ENCODE measurements around the gene CNKSR3.

Gene CNKSR3

GRCh38 chr6:154440022-154440421 is 70.5 kb downstream of the CNKSR3 start:
- Histone ChIP-seq H3K4me3 (ENCODE audit: low read depth, low read length) (no peak overlapping the region), H3K27me3 (ENCODE audit: control insufficient read depth, insufficient read depth, low read length) (no peaks in the 10 kb centered on the region), H3K36me3 (ENCODE audit: control insufficient read depth, insufficient read depth, low read length) (no peaks in the 10 kb centered on the region), H3K9me3 (ENCODE audit: control insufficient read depth, insufficient read depth, low read length) (no peaks in the 10 kb centered on the region), H3K9ac (ENCODE audit: low read depth, low read length) (no peak overlapping the region), H3K4me1 (ENCODE audit: control insufficient read depth, insufficient read depth, low read length) (no peaks in the 10 kb centered on the region)

DNA sequence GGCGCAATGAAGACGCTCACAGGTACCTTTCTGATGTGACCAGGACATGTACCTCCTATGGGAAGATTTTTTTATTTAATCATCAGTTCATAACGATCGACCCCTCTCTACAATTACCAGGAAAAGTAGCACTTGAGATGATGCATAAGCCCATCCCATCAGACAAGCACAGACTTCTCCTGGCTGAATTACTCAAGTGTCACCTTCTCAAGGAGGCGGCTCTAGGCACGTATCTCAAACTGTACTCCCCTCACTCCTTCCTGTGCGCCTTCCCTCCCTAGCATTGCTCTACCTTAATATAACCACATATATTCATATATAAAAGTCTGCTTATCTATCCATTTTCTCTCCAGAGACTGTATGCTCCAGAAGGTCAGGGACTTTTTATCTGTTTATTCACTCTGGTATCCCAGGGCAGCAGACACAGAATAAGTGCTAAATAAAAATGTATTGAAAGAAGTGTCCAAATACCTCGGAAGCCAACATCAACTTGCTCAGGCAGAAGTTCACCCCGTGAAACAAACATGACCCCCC is 71.5 kb downstream of the CNKSR3 start:
- Histone ChIP-seq H3K36me3 (ENCODE audit: control insufficient read depth, insufficient read depth, low read length) (no peaks in the 10 kb centered on the region), H3K27me3 (ENCODE audit: control insufficient read depth, insufficient read depth, low read length) (no peaks in the 10 kb centered on the region), H3K4me1 (ENCODE audit: control insufficient read depth, insufficient read depth, low read length) (peaks cover 3% of the 10 kb centered on the region), H3K9me3 (ENCODE audit: control insufficient read depth, insufficient read depth, low read length) (no peaks in the 10 kb centered on the region), H3K4me3 (ENCODE audit: low read depth, low read length) (no peak overlapping the region), H3K9ac (ENCODE audit: low read depth, low read length) (no peak overlapping the region)

DNA sequence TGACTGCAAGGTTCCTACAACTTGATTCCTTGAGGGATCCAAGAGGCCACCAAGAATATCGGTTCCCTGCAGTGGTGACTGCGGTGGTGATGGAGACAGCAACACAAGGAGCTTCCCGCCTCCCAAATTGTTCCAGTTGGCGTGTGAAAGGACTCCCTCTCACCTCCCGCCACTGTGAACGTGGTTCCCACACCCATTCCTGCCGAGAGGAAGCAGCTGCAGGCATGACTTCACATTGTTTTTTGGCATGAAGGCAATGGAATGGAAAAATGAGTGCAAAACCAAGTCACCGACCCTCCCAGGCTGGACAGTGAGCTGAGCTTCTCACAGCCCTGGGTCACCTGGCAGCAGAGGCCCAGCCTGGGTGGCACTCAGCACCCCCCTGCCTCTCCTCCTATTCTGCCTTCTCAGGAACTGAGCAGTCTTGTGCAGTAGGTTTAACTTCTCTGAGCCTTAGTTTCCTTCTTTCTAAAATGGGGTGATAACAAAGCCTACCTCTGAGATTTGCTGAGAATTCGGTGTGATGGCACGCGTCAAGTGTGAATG is 75.0 kb downstream of the CNKSR3 start:
- H3K9ac ChIP-seq (ENCODE audit: low read depth, low read length), result no peak overlapping the region
- H3K36me3 ChIP-seq (ENCODE audit: control insufficient read depth, insufficient read depth, low read length), result no peaks in the 10 kb centered on the region
- peaks cover 10% of the 10 kb centered on the region for H3K4me1 ChIP-seq (ENCODE audit: control insufficient read depth, insufficient read depth, low read length)
- H3K9me3 ChIP-seq (ENCODE audit: control insufficient read depth, insufficient read depth, low read length), result no peaks in the 10 kb centered on the region
- no peak overlapping the region for H3K4me3 ChIP-seq (ENCODE audit: low read depth, low read length)
- H3K27me3 ChIP-seq (ENCODE audit: control insufficient read depth, insufficient read depth, low read length), result no peaks in the 10 kb centered on the region

DNA sequence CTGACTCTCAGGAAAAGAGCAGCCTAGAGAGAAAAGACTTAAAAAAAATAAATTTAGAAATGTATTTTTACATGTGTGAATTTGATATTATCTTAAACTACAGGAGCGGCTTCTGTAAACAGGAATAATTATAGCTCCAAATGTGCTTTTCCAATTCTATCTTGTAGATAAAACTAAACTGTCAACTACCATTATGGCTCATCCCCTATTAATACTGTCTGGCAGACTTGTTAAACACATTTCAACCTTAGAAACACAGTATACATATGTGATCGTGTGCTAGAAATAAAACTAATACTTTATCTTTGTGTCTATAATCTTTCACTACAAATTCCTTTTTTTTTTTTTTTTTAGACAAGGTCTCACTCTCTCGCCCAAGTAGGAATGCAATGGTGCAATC is 75.8 kb downstream of the CNKSR3 start:
- H3K36me3 ChIP-seq (ENCODE audit: control insufficient read depth, insufficient read depth, low read length), result no peaks in the 10 kb centered on the region
- peaks cover 10% of the 10 kb centered on the region for H3K4me1 ChIP-seq (ENCODE audit: control insufficient read depth, insufficient read depth, low read length)
- H3K4me3 ChIP-seq (ENCODE audit: low read depth, low read length), result no peak overlapping the region
- no peak overlapping the region for H3K9ac ChIP-seq (ENCODE audit: low read depth, low read length)
- H3K27me3 ChIP-seq (ENCODE audit: control insufficient read depth, insufficient read depth, low read length), result no peaks in the 10 kb centered on the region
- no peaks in the 10 kb centered on the region for H3K9me3 ChIP-seq (ENCODE audit: control insufficient read depth, insufficient read depth, low read length)

GRCh38 chr6:154433477-154434241 is 76.8 kb downstream of the CNKSR3 start:
- Histone ChIP-seq H3K4me3 (ENCODE audit: low read depth, low read length) (no peak overlapping the region), H3K27me3 (ENCODE audit: control insufficient read depth, insufficient read depth, low read length) (no peaks in the 10 kb centered on the region), H3K36me3 (ENCODE audit: control insufficient read depth, insufficient read depth, low read length) (no peaks in the 10 kb centered on the region)

GRCh38 chr6:154432533-154433476 is 77.7 kb downstream of the CNKSR3 start:
- H3K27me3 ChIP-seq (ENCODE audit: control insufficient read depth, insufficient read depth, low read length), result no peaks in the 10 kb centered on the region
- peaks cover 10% of the 10 kb centered on the region for H3K4me1 ChIP-seq (ENCODE audit: control insufficient read depth, insufficient read depth, low read length)
- H3K36me3 ChIP-seq (ENCODE audit: control insufficient read depth, insufficient read depth, low read length), result no peaks in the 10 kb centered on the region
- no peak overlapping the region for H3K4me3 ChIP-seq (ENCODE audit: low read depth, low read length)
- H3K9ac ChIP-seq (ENCODE audit: low read depth, low read length), result no peak overlapping the region
- no peaks in the 10 kb centered on the region for H3K9me3 ChIP-seq (ENCODE audit: control insufficient read depth, insufficient read depth, low read length)

More at GRCh38 chr6:154433477-154434241, 76.8 kb downstream of the CNKSR3 start:
- Histone ChIP-seq H3K4me1 (ENCODE audit: control insufficient read depth, insufficient read depth, low read length) (peaks cover 10% of the 10 kb centered on the region), H3K9ac (ENCODE audit: low read depth, low read length) (no peak overlapping the region), H3K9me3 (ENCODE audit: control insufficient read depth, insufficient read depth, low read length) (no peaks in the 10 kb centered on the region)

DNA sequence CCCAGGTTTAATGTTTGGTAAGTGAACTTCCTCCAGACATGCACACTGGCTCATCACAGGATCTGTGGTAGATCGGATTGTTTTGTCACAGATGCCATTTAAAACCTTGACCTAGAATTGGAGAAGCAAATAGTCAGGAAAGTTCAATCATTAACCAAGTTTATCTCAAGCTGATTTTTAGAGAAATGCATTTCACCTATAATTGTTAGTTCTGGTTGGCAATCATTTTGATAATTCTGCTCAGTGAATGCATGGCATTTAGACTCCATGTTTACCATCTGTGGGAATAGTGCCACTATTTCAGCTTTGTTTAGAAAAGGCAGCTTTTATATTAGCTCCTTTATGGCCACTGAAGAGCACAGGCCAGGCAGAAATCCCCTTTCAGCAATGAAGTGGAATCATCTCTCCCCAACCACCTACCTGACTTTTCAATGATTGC is 80.0 kb downstream of the CNKSR3 start:
- H3K4me3 ChIP-seq (ENCODE audit: low read depth, low read length), result no peak overlapping the region

DNA sequence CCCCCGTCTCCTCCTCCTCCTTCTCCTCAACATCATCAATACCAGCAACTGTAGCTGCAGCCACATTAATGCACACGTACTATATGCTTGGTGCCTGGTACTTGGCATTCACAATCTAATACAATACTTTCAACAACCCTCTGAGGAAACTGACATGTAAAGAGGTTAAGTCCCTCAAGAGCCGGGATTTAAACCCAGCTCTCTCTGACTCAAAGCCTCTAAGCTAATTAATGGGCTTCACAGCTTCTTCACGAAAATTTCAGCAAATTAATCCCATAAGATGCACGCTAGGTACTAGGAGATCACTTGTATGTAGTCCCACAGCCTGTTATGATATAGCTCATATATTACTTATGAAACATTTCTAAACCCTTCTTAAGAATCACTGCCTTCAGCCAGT is 80.8 kb downstream of the CNKSR3 start:
- Histone ChIP-seq H3K4me1 (ENCODE audit: control insufficient read depth, insufficient read depth, low read length) (peaks cover 10% of the 10 kb centered on the region), H3K9me3 (ENCODE audit: control insufficient read depth, insufficient read depth, low read length) (no peaks in the 10 kb centered on the region), H3K27me3 (ENCODE audit: control insufficient read depth, insufficient read depth, low read length) (no peaks in the 10 kb centered on the region), H3K9ac (ENCODE audit: low read depth, low read length) (no peak overlapping the region), H3K4me3 (ENCODE audit: low read depth, low read length) (no peak overlapping the region), H3K36me3 (ENCODE audit: control insufficient read depth, insufficient read depth, low read length) (no peaks in the 10 kb centered on the region)

More for the DNA sequence above, 80.0 kb downstream of the CNKSR3 start:
- Histone ChIP-seq H3K4me1 (ENCODE audit: control insufficient read depth, insufficient read depth, low read length) (peaks cover 10% of the 10 kb centered on the region), H3K27me3 (ENCODE audit: control insufficient read depth, insufficient read depth, low read length) (no peaks in the 10 kb centered on the region), H3K9me3 (ENCODE audit: control insufficient read depth, insufficient read depth, low read length) (no peaks in the 10 kb centered on the region), H3K36me3 (ENCODE audit: control insufficient read depth, insufficient read depth, low read length) (no peaks in the 10 kb centered on the region), H3K9ac (ENCODE audit: low read depth, low read length) (no peak overlapping the region)

DNA sequence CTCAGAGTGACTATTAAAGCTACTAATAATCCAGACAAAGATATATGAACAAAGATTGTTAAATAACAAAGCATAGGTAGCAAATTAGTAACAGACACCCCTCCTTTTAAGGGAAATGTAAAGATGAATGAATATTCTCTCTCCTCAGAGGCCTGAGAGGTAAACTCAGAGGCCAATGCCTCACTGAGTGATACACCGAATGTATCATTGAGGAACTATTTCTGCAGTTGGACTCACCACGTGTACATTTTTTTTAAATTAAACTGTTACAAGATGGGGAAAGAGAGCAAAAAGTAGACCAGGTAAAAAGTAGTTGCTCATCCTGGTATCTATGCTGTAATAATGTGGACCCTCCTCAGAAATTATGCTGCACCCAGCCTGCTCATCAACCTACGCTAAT is 81.6 kb downstream of the CNKSR3 start:
- no peak overlapping the region for H3K4me3 ChIP-seq (ENCODE audit: low read depth, low read length)
- no peaks in the 10 kb centered on the region for H3K27me3 ChIP-seq (ENCODE audit: control insufficient read depth, insufficient read depth, low read length)
- H3K36me3 ChIP-seq (ENCODE audit: control insufficient read depth, insufficient read depth, low read length), result no peaks in the 10 kb centered on the region
- H3K9ac ChIP-seq (ENCODE audit: low read depth, low read length), result no peak overlapping the region
- no peaks in the 10 kb centered on the region for H3K9me3 ChIP-seq (ENCODE audit: control insufficient read depth, insufficient read depth, low read length)
- H3K4me1 ChIP-seq (ENCODE audit: control insufficient read depth, insufficient read depth, low read length), result peaks cover 7% of the 10 kb centered on the region

- Histone ChIP-seq H3K27me3 (ENCODE audit: control insufficient read depth, insufficient read depth, low read length) (no peaks in the 10 kb centered on the region), H3K4me3 (ENCODE audit: low read depth, low read length) (no peak overlapping the region), H3K36me3 (ENCODE audit: control insufficient read depth, insufficient read depth, low read length) (no peaks in the 10 kb centered on the region), H3K9ac (ENCODE audit: low read depth, low read length) (no peak overlapping the region), H3K9me3 (ENCODE audit: control insufficient read depth, insufficient read depth, low read length) (no peaks in the 10 kb centered on the region), H3K4me1 (ENCODE audit: control insufficient read depth, insufficient read depth, low read length) (no peaks in the 10 kb centered on the region)
These were observed 83.0 kb downstream of the CNKSR3 start for GRCh38 chr6:154427446-154427845.

DNA sequence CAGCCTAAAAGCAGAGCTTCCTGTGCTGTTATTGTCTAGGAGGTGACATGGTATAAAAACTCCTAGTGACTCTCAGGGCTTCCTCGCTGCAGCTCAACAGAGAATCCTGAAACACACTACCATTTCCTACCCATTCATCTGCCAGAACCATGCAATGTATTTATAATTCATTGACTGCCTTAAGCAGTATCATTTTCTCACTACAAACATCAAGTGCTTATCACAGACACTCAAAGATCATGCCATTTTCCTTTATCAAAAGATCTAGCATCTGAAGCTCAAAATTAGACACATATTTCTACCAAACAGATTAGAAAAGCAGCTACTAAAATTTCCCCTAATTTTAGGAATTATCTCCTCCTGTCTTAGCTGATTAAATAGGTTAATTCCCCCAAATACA is 83.5 kb downstream of the CNKSR3 start:
- no peaks in the 10 kb centered on the region for H3K36me3 ChIP-seq (ENCODE audit: control insufficient read depth, insufficient read depth, low read length)

More for the DNA sequence above, 83.5 kb downstream of the CNKSR3 start:
- no peak overlapping the region for H3K4me3 ChIP-seq (ENCODE audit: low read depth, low read length)
- no peak overlapping the region for H3K9ac ChIP-seq (ENCODE audit: low read depth, low read length)
- no peaks in the 10 kb centered on the region for H3K4me1 ChIP-seq (ENCODE audit: control insufficient read depth, insufficient read depth, low read length)
- H3K27me3 ChIP-seq (ENCODE audit: control insufficient read depth, insufficient read depth, low read length), result no peaks in the 10 kb centered on the region
- no peaks in the 10 kb centered on the region for H3K9me3 ChIP-seq (ENCODE audit: control insufficient read depth, insufficient read depth, low read length)

Data from iPS-15b (cell line).